Brain microvascular endothelial cell (primary cell): ENCODE results near the gene QSER1.

ENCODE experiments used
- DNase-seq: peaks from one replicate; pipeline ENCODE4 v3.0.0-alpha.2; 2020
- H3K27ac ChIP-seq: fragments of 250-450 bp; sonication (Bioruptor Pico); 2 replicates; pipeline ENCODE4 v1.5.1; 2020; ENCODE audit warnings: mild to moderate bottlenecking, moderate library complexity
- H3K27me3 ChIP-seq: fragments of 250-450 bp; sonication (Bioruptor Pico); replicated peaks from 2 replicates; pipeline ENCODE4 v1.5.1; 2020; ENCODE audit warnings: mild to moderate bottlenecking
- H3K36me3 ChIP-seq: fragments of 250-450 bp; sonication (Bioruptor Pico); replicated peaks from 2 replicates; pipeline ENCODE4 v1.5.1; 2020; ENCODE audit warnings: mild to moderate bottlenecking
- H3K4me3 ChIP-seq: 2 replicates; pipeline ENCODE4 v1.5.1; 2011; ENCODE audit warnings: low read depth, mild to moderate bottlenecking, control low read depth, low read length, moderate library complexity
- CTCF ChIP-seq: IDR thresholded peaks from 2 replicates; pipeline ENCODE4 v1.5.1; 2011; ENCODE audit warnings: low read depth, mild to moderate bottlenecking, moderate library complexity, low read length, control low read depth, inconsistent platforms; ENCODE audit errors: missing control alignments
- in situ Hi-C: cut with HindIII; loops from 2 replicates; pipeline ENCODE4 v1.10.0; 2017; ENCODE audit warnings: low sequenced_read_pairs, low pct_ligation_motif_present

The QSER1 gene

GRCh38 chr11:32893093-32893342, 407 bp downstream of the QSER1 start:
- in situ Hi-C loops, result no loop called here
- H3K27me3 ChIP-seq, result no peaks in the 10 kb centered on the region
- no peak for TF ChIP-seq CTCF
- DNase-seq, result no peak
- peak overlapping the region; percentile 87 for H3K4me3 ChIP-seq
- H3K36me3 ChIP-seq, result no peaks in the 10 kb centered on the region
- H3K27ac ChIP-seq, result peak overlapping the region; percentile 66

- H3K4me3 ChIP-seq, result peak overlapping the region; percentile 87
- no peaks in the 10 kb centered on the region for H3K27me3 ChIP-seq
- in situ Hi-C loops, result no loop called here
- peak; percentile 24 for DNase-seq
- peak overlapping the region; percentile 66 for H3K27ac ChIP-seq
- TF ChIP-seq CTCF, result peak; percentile 61
- H3K36me3 ChIP-seq, result no peaks in the 10 kb centered on the region
These were observed 935 bp downstream of the QSER1 start for GRCh38 chr11:32893343-32894148.

- H3K36me3 ChIP-seq, result no peaks in the 10 kb centered on the region
- H3K27me3 ChIP-seq, result no peaks in the 10 kb centered on the region
- H3K4me3 ChIP-seq, result peak overlapping the region; percentile 87
- H3K27ac ChIP-seq, result peak overlapping the region; percentile 66
- peak; percentile 70 for DNase-seq
- TF ChIP-seq CTCF, result no peak
- in situ Hi-C loops, result no loop called here
These were observed 1.7 kb downstream of the QSER1 start for GRCh38 chr11:32894149-32894827.

- no peaks in the 10 kb centered on the region for H3K36me3 ChIP-seq
- no peak for DNase-seq
- peak overlapping the region; percentile 87 for H3K4me3 ChIP-seq
- H3K27me3 ChIP-seq, result no peaks in the 10 kb centered on the region
- TF ChIP-seq CTCF, result no peak
- no peak overlapping the region for H3K27ac ChIP-seq
- in situ Hi-C loops, result no loop called here
These were observed 2.3 kb downstream of the QSER1 start for GRCh38 chr11:32894921-32895320.

GRCh38 chr11:32895471-32895870, 2.9 kb downstream of the QSER1 start:
- Histone ChIP-seq H3K27ac (no peak overlapping the region), H3K4me3 (no peak overlapping the region), H3K27me3 (no peaks in the 10 kb centered on the region), H3K36me3 (no peaks in the 10 kb centered on the region)
- no peak for TF ChIP-seq CTCF
- no peak for DNase-seq
- in situ Hi-C loops, result no loop called here

GRCh38 chr11:32897103-32897502, 4.5 kb downstream of the QSER1 start:
- H3K36me3 ChIP-seq, result no peaks in the 10 kb centered on the region
- no peak overlapping the region for H3K27ac ChIP-seq
- DNase-seq, result no peak
- H3K27me3 ChIP-seq, result no peaks in the 10 kb centered on the region
- in situ Hi-C loops, result no loop called here
- no peak overlapping the region for H3K4me3 ChIP-seq
- no peak for TF ChIP-seq CTCF
